Endothelial cell of umbilical vein (primary cell): ENCODE measurements around the gene MACF1. TPM values are rescaled to one million over a fixed set of nuclear protein-coding genes. Genes with fewer than 3 reads are reported as not detected.
A peak's percentile ranks its signal among the peaks of the same experiment; 100 is the strongest.

Experiments
- BruUV-seq: library from RNA; stranded (reverse); fragments of 400-500 nt; replicated peaks from 2 replicates; lab custom pipeline; 2021; lab: Mats Ljungman, UMichigan
- CTCF ChIA-PET: fragments of 300-600, 350-600 bp; sonication (Branson Sonifier 250); formaldehyde crosslinking; loops from one replicate; lab custom pipeline; 2021; ENCODE audit warnings: antibody characterized with exemption, inconsistent platforms; lab: Charles Lee
- POLR2A ChIA-PET: fragments of 300-600, 350-600 bp; sonication (Branson Sonifier 250); formaldehyde crosslinking; loops from one replicate; lab custom pipeline; 2021; ENCODE audit warnings: antibody characterized with exemption, inconsistent platforms; lab: Charles Lee
- DNase-seq: peaks from one replicate; pipeline ENCODE4 v3.0.0-alpha.2; 2011; ENCODE audit warnings: low read depth, low spot score
- FAIRE-seq: peaks from 2 replicates; lab custom pipeline; 2011; peaks lifted over from hg19 to GRCh38; lab: Jason Lieb, UNC
- H2AFZ ChIP-seq: 2 replicates; pipeline ENCODE4 v1.6.0; 2012; ENCODE audit warnings: low read depth, low read length, control low read depth, inconsistent platforms
- H3K27ac ChIP-seq: 2 replicates; pipeline ENCODE4 v1.5.1; 2011; ENCODE audit warnings: low read depth, mild to moderate bottlenecking, control low read depth, low read length, moderate library complexity; ENCODE audit not compliant: insufficient read depth
- H3K27me3 ChIP-seq, 2 experiments: 2 replicates each; pipeline versions ENCODE4 v1.6.0 to v1.6.1; 2011; ENCODE audit warnings: low read length in 2 of 2, mixed read lengths in 1 of 2; ENCODE audit not compliant: control insufficient read depth in 2 of 2, insufficient read depth in 2 of 2
- H3K36me3 ChIP-seq, 2 experiments: 2 replicates in 1 of 2; 3 replicates in 1 of 2; pipeline ENCODE4 v1.5.1; 2011; ENCODE audit warnings: low read length in 2 of 2, mild to moderate bottlenecking in 1 of 2, moderate library complexity in 1 of 2; ENCODE audit not compliant: control insufficient read depth in 2 of 2, insufficient read depth in 2 of 2; ENCODE audit errors: extremely low read depth in 1 of 2
- H3K4me1 ChIP-seq: 3 replicates; pipeline ENCODE4 v1.5.1; 2011; ENCODE audit warnings: mild to moderate bottlenecking, low read length; ENCODE audit not compliant: control insufficient read depth, insufficient read depth; ENCODE audit errors: extremely low read depth
- H3K4me2 ChIP-seq: 2 replicates; pipeline ENCODE4 v1.6.1; 2011; ENCODE audit warnings: low read length, control low read depth, mixed read lengths; ENCODE audit not compliant: insufficient read depth
- H3K4me3 ChIP-seq, 3 experiments: fragments of 200-600 bp in 1 of 3; sonication (generic), shearing (Covaris generic) in 1 of 3; replicated peaks in 1 of 3; 2 replicates each; pipeline ENCODE4 v1.5.1; 2011 to 2016; ENCODE audit warnings: control low read depth in 3 of 3, low read length in 3 of 3, mild to moderate bottlenecking in 2 of 3, inconsistent platforms in 1 of 3, low read depth in 1 of 3, moderate library complexity in 1 of 3; ENCODE audit not compliant: insufficient read depth in 1 of 3
- H3K79me2 ChIP-seq: 2 replicates; pipeline ENCODE4 v1.6.0; 2012; ENCODE audit warnings: low read length, inconsistent platforms; ENCODE audit not compliant: control insufficient read depth, insufficient read depth
- H3K9ac ChIP-seq: replicated peaks from 2 replicates; pipeline ENCODE3; 2011; ENCODE audit warnings: low read length, control low read depth; ENCODE audit not compliant: insufficient read depth; ENCODE audit errors: extremely low read depth
- H3K9me1 ChIP-seq: replicated peaks from 3 replicates; pipeline ENCODE4 v1.6.0; 2011; ENCODE audit warnings: mild to moderate bottlenecking, low read length; ENCODE audit not compliant: control insufficient read depth, insufficient read depth; ENCODE audit errors: extremely low read depth
- H3K9me3 ChIP-seq: replicated peaks from 2 replicates; pipeline ENCODE4 v1.5.1; 2012; ENCODE audit warnings: low read length, inconsistent platforms; ENCODE audit not compliant: control insufficient read depth, insufficient read depth
- H4K20me1 ChIP-seq: replicated peaks from 2 replicates; pipeline ENCODE3; 2011; ENCODE audit warnings: mild to moderate bottlenecking, low read length; ENCODE audit not compliant: control insufficient read depth, insufficient read depth; ENCODE audit errors: extremely low read depth
- CTCF ChIP-seq, 2 donors: IDR thresholded peaks; 1 replicate in 1 of 2; 2 replicates in 1 of 2; pipeline ENCODE4 v1.5.1; 2011; ENCODE audit warnings: low read length in 2 of 2, mild to moderate bottlenecking in 2 of 2, moderate library complexity in 2 of 2, control low read depth in 1 of 2, inconsistent platforms in 1 of 2, low read depth in 1 of 2; ENCODE audit not compliant: insufficient read depth in 1 of 2; ENCODE audit errors: extremely low read depth in 1 of 2
- EZH2 ChIP-seq: IDR thresholded peaks from 2 replicates; pipeline ENCODE4 v1.6.1; 2012; ENCODE audit warnings: borderline replicate concordance, low read depth, mild to moderate bottlenecking, moderate library complexity, low read length, inconsistent platforms; ENCODE audit not compliant: severe bottlenecking
- FOS ChIP-seq: IDR thresholded peaks from 2 replicates; pipeline ENCODE4 v1.6.1; 2011; ENCODE audit warnings: mild to moderate bottlenecking, low read length, moderate library complexity, borderline replicate concordance; ENCODE audit not compliant: insufficient read depth
- GATA2 ChIP-seq: IDR thresholded peaks from 2 replicates; pipeline ENCODE4 v1.7.0; 2011; ENCODE audit warnings: low read depth, mild to moderate bottlenecking, moderate library complexity, mixed read lengths, low read length; ENCODE audit not compliant: insufficient read length, insufficient read depth
- JUN ChIP-seq: IDR thresholded peaks from 2 replicates; pipeline ENCODE4 v1.6.1; 2011; ENCODE audit warnings: borderline replicate concordance, low read depth; ENCODE audit not compliant: insufficient read length, insufficient read depth
- MAX ChIP-seq: IDR thresholded peaks from 2 replicates; pipeline ENCODE4 v1.6.1; 2011; ENCODE audit not compliant: insufficient read depth, insufficient read length
- MYC ChIP-seq: IDR thresholded peaks from one replicate; pipeline ENCODE4 v1.6.1; 2011; ENCODE audit warnings: mild to moderate bottlenecking, low read depth, low read length
- POLR2A ChIP-seq: IDR thresholded peaks from 2 replicates; pipeline ENCODE4 v1.6.1; 2012; ENCODE audit warnings: low read depth, mild to moderate bottlenecking, control low read depth, low read length
- POLR2AphosphoS5 ChIP-seq: IDR thresholded peaks from 2 replicates; pipeline ENCODE4 v1.6.1; 2012; ENCODE audit warnings: low read depth, mild to moderate bottlenecking, control low read depth, low read length, moderate library complexity; ENCODE audit not compliant: insufficient read depth
- dilution Hi-C: fragments of 300-500 bp; cut with MboI; formaldehyde crosslinking; loops from one replicate; pipeline ENCODE4 v1.15.0; 2019; ENCODE audit warnings: low sequenced_read_pairs; ENCODE audit not compliant: extremely low pct_ligation_motif_present
- intact Hi-C: fragments of 100-400 bp; cut with micrococcal nuclease; formaldehyde crosslinking; loops from one replicate; pipeline ENCODE4 v1.10.0; 2022
- polyA plus RNA-seq, 4 experiments: library from polyadenylated mRNA; depleted of rRNA in 3 of 4; stranded (reverse) in 3 of 4; unstranded in 1 of 4; fragments of >200 nt; gene quantifications; 2 replicates each; pipeline versions ENCODE4 v1.2.1 to v1.2.3, GENCODE V29; 2011 to 2012; ENCODE audit warnings: missing spikeins in 1 of 4
- total RNA-seq: library from RNA; stranded (reverse); gene quantifications from 2 replicates; pipeline ENCODE4 v1.2.3, GENCODE V29; 2021

MACF1 gene
- total and polyA plus RNA-seq, 2 donors (not counting 3 experiments of a cell fraction or from before 2014, with no cell fraction given): 122 to 587 TPM

- H3K9me1 ChIP-seq: no peaks in the 10 kb centered on the region
- no peak overlapping the region for H3K9ac ChIP-seq
- no peaks in the 10 kb centered on the region for H4K20me1 ChIP-seq
- dilution Hi-C loops (no loop called here), intact Hi-C loops (no loop called here)
- BruUV-seq: no TSS peak
- POLR2A ChIA-PET: no interaction called here
- peaks cover 8 to 15% of the 10 kb centered on the region in 2 experiments for H3K36me3 ChIP-seq
- no peak overlapping the region for H2AFZ ChIP-seq
- H3K4me2 ChIP-seq: no peak overlapping the region
- CTCF ChIA-PET: interaction anchor here (0.9 to 13.2 kb wide), 3 partner anchors 15 to 31 kb away, joined by 3 to 273 read pairs (median 35); no protein-coding TSS in a partner anchor
- H3K4me3 ChIP-seq: no peak overlapping the region
- TF ChIP-seq POLR2A: no peak
- TF ChIP-seq MAX: no peak
- TF ChIP-seq EZH2: no peak
- no peak for TF ChIP-seq GATA2
- TF ChIP-seq POLR2AphosphoS5: no peak
- TF ChIP-seq CTCF (IDR thresholded peaks at IDR 0.05; ENCODE audit: extremely low read depth in 1 of 2, insufficient read depth in 1 of 2, low read depth in 1 of 2, low read length in 2 of 2): no peak
- TF ChIP-seq MYC: no peak
- TF ChIP-seq JUN: no peak
- TF ChIP-seq FOS: no peak
- DNase-seq (peak; percentile 42), FAIRE-seq (no peak)
- no peaks in the 10 kb centered on the region for H3K27me3 ChIP-seq
- H3K27ac ChIP-seq: peak overlapping the region; percentile 50
- no peaks in the 10 kb centered on the region for H3K9me3 ChIP-seq
- peaks cover 2% of the 10 kb centered on the region for H3K79me2 ChIP-seq
- peaks cover 24% of the 10 kb centered on the region for H3K4me1 ChIP-seq
These were observed 175.5 kb downstream of the MACF1 start for GRCh38 chr1:39380036-39380435.
